ENCODE data around the gene RFNG. TPM values are rescaled to one million over a fixed set of nuclear protein-coding genes. Genes with fewer than 3 reads are reported as not detected.

The RFNG gene
- polyA plus RNA-seq, 2 of the 4 experiments (the other 2 are of a cell fraction), result 8.4 to 25.7 TPM

DNA sequence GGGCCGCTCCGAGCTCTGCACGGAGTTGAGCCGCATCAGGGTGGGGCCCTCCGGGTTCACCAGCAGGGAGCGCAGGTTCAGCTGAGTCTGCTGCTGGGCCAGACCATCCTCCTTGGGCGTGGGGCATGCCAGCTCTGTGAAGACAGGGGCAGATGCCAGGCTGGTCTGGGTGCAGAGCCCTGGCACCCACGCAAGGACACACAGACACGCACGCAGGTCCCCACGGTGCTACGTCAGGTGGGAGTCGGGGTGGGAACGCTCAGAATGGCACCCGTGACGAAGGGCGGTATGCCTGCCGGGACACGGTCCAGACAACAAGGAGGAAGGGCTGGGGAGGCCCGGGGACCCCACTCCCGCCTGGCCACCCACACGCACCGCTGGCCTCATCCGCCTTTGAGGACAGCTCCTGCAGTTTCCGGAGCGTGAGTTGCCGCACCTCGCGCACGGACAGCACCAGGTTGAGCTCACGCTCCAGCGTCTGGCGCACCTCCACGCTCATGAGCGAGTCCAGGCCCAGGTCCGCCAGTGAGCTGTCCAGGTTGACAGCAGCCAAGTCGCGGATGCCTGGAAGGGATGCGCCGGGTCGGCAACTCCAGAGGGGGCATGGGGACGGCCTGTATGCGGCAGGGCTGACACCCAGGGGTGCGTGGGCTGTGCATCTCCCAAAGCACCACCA lies 29.3 kb upstream of the RFNG start:
- DNase-seq (ENCODE audit: low read depth in 1 of 2, low spot score in 1 of 2), result no peak
- no peak for FAIRE-seq
- H3K4me2 ChIP-seq, result no peak overlapping the region
- H3K9me3 ChIP-seq, result no peaks in the 10 kb centered on the region
- WGBS (ENCODE audit: missing lambda C conversion rate), result 95% methylated on average over 43 of the region's 44 CpGs
- POLR2A ChIA-PET, result interaction anchor here (0.9 kb wide), 1 partner anchor 18 kb away, joined by 3 read pairs; no protein-coding TSS in a partner anchor
- H3K4me1 ChIP-seq, result no peaks in the 10 kb centered on the region
- TF ChIP-seq, protein P1, sequence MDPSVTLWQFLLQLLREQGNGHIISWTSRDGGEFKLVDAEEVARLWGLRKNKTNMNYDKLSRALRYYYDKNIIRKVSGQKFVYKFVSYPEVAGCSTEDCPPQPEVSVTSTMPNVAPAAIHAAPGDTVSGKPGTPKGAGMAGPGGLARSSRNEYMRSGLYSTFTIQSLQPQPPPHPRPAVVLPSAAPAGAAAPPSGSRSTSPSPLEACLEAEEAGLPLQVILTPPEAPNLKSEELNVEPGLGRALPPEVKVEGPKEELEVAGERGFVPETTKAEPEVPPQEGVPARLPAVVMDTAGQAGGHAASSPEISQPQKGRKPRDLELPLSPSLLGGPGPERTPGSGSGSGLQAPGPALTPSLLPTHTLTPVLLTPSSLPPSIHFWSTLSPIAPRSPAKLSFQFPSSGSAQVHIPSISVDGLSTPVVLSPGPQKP (IDR thresholded peaks at IDR 0.05; ENCODE audit: low read depth, low read length), result no peak
- no peak for TF ChIP-seq ZC3H11A (IDR thresholded peaks at IDR 0.05)
- TF ChIP-seq CBX8 (IDR thresholded peaks at IDR 0.05), result no peak
- TF ChIP-seq, protein P2, sequence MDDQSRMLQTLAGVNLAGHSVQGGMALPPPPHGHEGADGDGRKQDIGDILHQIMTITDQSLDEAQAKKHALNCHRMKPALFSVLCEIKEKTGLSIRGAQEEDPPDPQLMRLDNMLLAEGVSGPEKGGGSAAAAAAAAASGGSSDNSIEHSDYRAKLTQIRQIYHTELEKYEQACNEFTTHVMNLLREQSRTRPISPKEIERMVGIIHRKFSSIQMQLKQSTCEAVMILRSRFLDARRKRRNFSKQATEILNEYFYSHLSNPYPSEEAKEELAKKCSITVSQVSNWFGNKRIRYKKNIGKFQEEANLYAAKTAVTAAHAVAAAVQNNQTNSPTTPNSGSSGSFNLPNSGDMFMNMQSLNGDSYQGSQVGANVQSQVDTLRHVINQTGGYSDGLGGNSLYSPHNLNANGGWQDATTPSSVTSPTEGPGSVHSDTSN (IDR thresholded peaks at IDR 0.05), result no peak
- no peak for TF ChIP-seq FOXS1 (CRISPR knock-in tag; IDR thresholded peaks at IDR 0.05)
- TF ChIP-seq HEYL (CRISPR knock-in tag; IDR thresholded peaks at IDR 0.05), result no peak
- TF ChIP-seq, protein P3, sequence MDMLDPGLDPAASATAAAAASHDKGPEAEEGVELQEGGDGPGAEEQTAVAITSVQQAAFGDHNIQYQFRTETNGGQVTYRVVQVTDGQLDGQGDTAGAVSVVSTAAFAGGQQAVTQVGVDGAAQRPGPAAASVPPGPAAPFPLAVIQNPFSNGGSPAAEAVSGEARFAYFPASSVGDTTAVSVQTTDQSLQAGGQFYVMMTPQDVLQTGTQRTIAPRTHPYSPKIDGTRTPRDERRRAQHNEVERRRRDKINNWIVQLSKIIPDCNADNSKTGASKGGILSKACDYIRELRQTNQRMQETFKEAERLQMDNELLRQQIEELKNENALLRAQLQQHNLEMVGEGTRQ (IDR thresholded peaks at IDR 0.05), result no peak
- TF ChIP-seq HOXB13 (CRISPR knock-in tag; IDR thresholded peaks at IDR 0.05; ENCODE audit: low read depth), result no peak
- TF ChIP-seq, protein P4, sequence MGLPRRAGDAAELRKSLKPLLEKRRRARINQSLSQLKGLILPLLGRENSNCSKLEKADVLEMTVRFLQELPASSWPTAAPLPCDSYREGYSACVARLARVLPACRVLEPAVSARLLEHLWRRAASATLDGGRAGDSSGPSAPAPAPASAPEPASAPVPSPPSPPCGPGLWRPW (IDR thresholded peaks at IDR 0.05), result no peak
- TF ChIP-seq CHD2 (IDR thresholded peaks at IDR 0.05; ENCODE audit: low read length, partially characterized antibody), result no peak
- no peak for TF ChIP-seq ESRRA (IDR thresholded peaks at IDR 0.05; ENCODE audit: borderline replicate concordance, low read length)
- TF ChIP-seq TFCP2L1 (CRISPR knock-in tag; IDR thresholded peaks at IDR 0.05), result no peak
- no peak for TF ChIP-seq CHD4 (IDR thresholded peaks at IDR 0.05; ENCODE audit: borderline replicate concordance)
- TF ChIP-seq MYC (IDR thresholded peaks at IDR 0.05; ENCODE audit: borderline replicate concordance, low read length), result no peak
- ATAC-seq, result peak; percentile 0 to 1; a peak in 1 of 6 replicates
- CTCF ChIA-PET, result interaction anchor here (0.7 to 3.4 kb wide), 8 partner anchors 8 to 61 kb away, joined by 3 to 21 read pairs (median 3); partner anchors contain the start of genes DCXR, FASN and RAC3
- no peak overlapping the region for H3K4me3 ChIP-seq
- no peak overlapping the region for H3K27ac ChIP-seq

DNA sequence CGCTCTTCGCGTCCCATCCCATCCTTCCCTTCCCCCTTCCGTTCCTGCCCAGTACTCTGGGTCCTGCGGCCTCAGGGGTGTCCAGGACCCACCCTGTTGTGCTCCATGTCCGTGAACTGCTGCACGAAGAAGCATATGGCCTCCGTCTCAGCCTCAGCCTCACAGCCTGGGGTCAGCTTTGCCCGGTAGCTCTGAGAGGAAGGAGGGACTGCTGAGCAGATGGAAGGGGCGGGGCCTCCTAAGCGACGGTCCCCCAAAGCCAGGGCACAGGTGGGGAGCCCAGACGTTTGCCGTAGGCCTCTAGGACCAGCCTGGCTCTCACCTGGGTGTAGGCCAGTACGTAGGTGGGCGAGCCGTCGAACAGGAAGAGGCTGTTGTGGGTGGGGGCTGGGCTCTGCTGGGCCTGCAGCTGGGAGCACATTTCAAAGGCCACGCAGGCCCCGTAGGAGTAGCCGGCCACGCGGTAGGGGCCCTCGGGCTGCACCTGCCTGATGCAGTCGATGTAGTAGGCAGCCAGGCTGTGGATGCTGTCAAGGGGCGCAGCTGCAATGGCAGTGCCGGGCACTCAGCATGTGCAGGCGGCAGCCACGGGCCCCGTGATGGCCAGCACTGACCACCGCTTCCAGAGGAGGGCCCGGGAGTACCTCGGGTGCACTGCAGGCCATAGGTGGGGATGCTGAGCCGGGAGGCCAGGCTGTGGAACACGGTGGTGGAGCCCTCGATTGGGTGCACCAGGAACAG lies 28.6 kb upstream of the RFNG start:
- no peak overlapping the region for H3K4me3 ChIP-seq
- ChIA-PET CTCF (interaction anchor here (0.7 to 3.4 kb wide), 8 partner anchors 9 to 121 kb away, joined by 3 to 21 read pairs (median 3); partner anchors contain the start of genes DCXR, FASN and RAC3), POLR2A (interaction anchor here (0.9 kb wide), 1 partner anchor 18 kb away, joined by 3 read pairs; no protein-coding TSS in a partner anchor)
- ATAC-seq (peak in 1 of 2 experiments; percentile 0; a peak in 1 of 6 replicates), DNase-seq (ENCODE audit: low read depth in 1 of 2, low spot score in 1 of 2) (no peak), FAIRE-seq (no peak)
- no peaks in the 10 kb centered on the region for H3K4me1 ChIP-seq
- H3K9me3 ChIP-seq, result no peaks in the 10 kb centered on the region
- no peak overlapping the region for H3K4me2 ChIP-seq
- 94% methylated on average over 36 of the region's 36 CpGs for WGBS (ENCODE audit: missing lambda C conversion rate)
- TF ChIP-seq JUN (IDR thresholded peaks at IDR 0.05), result peak in 1 of 2 experiments; percentile 29; a peak in 1 of 5 replicates
- no peak for TF ChIP-seq HDAC2 (IDR thresholded peaks at IDR 0.05)
- H3K27ac ChIP-seq, result no peak overlapping the region

DNA sequence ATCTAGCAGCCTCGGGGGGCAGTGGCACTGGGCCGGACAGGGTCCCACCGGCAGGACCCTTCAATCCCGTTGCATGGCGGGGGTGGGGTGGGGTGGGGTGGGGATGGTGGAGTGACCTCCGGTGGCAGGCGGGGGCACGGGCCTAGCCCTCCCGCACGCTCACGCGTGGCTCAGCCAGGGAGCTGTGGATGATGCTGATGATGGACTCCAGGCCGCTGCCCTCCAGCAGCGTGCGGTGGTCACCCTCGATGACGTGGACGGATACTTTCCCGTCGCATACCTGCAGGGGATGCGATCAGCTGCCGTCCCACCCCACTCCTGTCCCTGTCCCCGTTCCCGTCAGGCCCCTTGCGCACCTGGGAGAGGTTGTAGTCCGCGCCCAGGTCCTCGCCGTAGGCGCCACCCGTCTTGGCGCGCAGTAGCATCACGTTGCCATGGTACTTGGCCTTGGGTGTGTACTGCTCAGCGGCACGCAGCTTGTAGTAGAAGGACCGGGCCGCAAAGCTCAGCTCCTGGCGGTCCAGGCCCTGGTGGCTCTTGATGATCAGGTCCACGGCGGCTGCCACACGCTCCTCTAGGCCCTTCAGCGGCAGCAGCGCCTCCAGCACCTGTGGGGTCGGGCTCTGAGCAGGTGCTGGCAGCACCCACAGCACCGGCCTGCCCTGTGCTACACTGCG lies 27.5 kb upstream of the RFNG start:
- ATAC-seq, result no peak
- WGBS (ENCODE audit: missing lambda C conversion rate), result 91% methylated on average over 43 of the region's 47 CpGs
- FAIRE-seq, result no peak

More for the DNA sequence above, 27.5 kb upstream of the RFNG start:
- ChIA-PET POLR2A (no interaction called here), CTCF (interaction anchor here (1.4 to 3.4 kb wide), 4 partner anchors 11 to 119 kb away, joined by 3 to 21 read pairs (median 4); partner anchors contain the start of gene RAC3)
- H3K4me1 ChIP-seq, result no peaks in the 10 kb centered on the region
- no peak overlapping the region for H3K27ac ChIP-seq
- no peak for DNase-seq (ENCODE audit: low read depth in 1 of 2, low spot score in 1 of 2)
- H3K4me3 ChIP-seq, result no peak overlapping the region
- H3K4me2 ChIP-seq, result no peak overlapping the region
- TF ChIP-seq RNF2 (IDR thresholded peaks at IDR 0.05; ENCODE audit: borderline replicate concordance, low read depth) (no peak), HEYL (CRISPR knock-in tag; IDR thresholded peaks at IDR 0.05) (no peak), KDM1A (IDR thresholded peaks at IDR 0.05; ENCODE audit: low read depth) (no peak), CHD2 (IDR thresholded peaks at IDR 0.05; ENCODE audit: low read length, partially characterized antibody) (no peak), TFCP2L1 (CRISPR knock-in tag; IDR thresholded peaks at IDR 0.05) (no peak), RCOR1 (IDR thresholded peaks at IDR 0.05; ENCODE audit: low read depth, low read length) (no peak), CEBPB (IDR thresholded peaks at IDR 0.05) (no peak), BHLHE40 (IDR thresholded peaks at IDR 0.05; ENCODE audit: low read depth, low read length) (no peak), NR3C1 (IDR thresholded peaks at IDR 0.05) (no peak)
- TF ChIP-seq, protein P5, sequence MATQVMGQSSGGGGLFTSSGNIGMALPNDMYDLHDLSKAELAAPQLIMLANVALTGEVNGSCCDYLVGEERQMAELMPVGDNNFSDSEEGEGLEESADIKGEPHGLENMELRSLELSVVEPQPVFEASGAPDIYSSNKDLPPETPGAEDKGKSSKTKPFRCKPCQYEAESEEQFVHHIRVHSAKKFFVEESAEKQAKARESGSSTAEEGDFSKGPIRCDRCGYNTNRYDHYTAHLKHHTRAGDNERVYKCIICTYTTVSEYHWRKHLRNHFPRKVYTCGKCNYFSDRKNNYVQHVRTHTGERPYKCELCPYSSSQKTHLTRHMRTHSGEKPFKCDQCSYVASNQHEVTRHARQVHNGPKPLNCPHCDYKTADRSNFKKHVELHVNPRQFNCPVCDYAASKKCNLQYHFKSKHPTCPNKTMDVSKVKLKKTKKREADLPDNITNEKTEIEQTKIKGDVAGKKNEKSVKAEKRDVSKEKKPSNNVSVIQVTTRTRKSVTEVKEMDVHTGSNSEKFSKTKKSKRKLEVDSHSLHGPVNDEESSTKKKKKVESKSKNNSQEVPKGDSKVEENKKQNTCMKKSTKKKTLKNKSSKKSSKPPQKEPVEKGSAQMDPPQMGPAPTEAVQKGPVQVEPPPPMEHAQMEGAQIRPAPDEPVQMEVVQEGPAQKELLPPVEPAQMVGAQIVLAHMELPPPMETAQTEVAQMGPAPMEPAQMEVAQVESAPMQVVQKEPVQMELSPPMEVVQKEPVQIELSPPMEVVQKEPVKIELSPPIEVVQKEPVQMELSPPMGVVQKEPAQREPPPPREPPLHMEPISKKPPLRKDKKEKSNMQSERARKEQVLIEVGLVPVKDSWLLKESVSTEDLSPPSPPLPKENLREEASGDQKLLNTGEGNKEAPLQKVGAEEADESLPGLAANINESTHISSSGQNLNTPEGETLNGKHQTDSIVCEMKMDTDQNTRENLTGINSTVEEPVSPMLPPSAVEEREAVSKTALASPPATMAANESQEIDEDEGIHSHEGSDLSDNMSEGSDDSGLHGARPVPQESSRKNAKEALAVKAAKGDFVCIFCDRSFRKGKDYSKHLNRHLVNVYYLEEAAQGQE (IDR thresholded peaks at IDR 0.05), result no peak
- H3K9me3 ChIP-seq, result no peaks in the 10 kb centered on the region

Measured in A549 (cell line).